Measurements from ENCODE around the gene ECE1.

DNA sequence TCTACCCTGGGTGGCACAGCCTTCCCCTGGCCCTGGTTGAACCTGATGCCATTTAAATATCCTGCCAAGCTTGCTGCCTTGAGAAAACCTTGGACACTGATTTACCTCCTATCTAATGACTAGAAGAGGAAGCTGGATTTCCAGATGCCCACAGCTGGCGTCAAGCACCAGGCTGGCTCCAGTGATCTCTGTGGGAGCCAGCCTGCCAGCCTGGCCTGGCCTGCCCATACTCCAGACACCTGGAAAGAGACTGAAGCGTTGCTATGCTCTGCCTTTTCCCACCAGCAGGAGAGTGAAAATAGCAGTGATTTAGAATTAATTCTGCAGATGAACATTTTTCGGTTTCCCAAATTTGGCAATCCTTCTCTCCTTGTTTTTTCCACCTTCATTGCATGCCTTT, 102.0 kb downstream of the ECE1 start:
- no peak for TF ChIP-seq EZH2 (IDR thresholded peaks at IDR 0.05; ENCODE audit: low read length, missing control alignments)
- TF ChIP-seq, protein P1, sequence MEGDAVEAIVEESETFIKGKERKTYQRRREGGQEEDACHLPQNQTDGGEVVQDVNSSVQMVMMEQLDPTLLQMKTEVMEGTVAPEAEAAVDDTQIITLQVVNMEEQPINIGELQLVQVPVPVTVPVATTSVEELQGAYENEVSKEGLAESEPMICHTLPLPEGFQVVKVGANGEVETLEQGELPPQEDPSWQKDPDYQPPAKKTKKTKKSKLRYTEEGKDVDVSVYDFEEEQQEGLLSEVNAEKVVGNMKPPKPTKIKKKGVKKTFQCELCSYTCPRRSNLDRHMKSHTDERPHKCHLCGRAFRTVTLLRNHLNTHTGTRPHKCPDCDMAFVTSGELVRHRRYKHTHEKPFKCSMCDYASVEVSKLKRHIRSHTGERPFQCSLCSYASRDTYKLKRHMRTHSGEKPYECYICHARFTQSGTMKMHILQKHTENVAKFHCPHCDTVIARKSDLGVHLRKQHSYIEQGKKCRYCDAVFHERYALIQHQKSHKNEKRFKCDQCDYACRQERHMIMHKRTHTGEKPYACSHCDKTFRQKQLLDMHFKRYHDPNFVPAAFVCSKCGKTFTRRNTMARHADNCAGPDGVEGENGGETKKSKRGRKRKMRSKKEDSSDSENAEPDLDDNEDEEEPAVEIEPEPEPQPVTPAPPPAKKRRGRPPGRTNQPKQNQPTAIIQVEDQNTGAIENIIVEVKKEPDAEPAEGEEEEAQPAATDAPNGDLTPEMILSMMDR (conservative IDR thresholded peaks at IDR 0.05 in 1 of 2, IDR thresholded peaks at IDR 0.05 in 1 of 2; ENCODE audit: low read depth in 1 of 2, low read length in 2 of 2), result no peak
